ENCODE results near the gene UNC5A. TPM values are rescaled to one million over a fixed set of nuclear protein-coding genes. Genes with fewer than 3 reads are reported as not detected.
"Not testable (repeated sequence)": the region's sequence is repeated elsewhere in the genome, so short reads cannot be mapped to it uniquely, and the experiment has no call there.

UNC5A gene
- total RNA-seq, 2 experiments from 2014 or later = not detected

DNA sequence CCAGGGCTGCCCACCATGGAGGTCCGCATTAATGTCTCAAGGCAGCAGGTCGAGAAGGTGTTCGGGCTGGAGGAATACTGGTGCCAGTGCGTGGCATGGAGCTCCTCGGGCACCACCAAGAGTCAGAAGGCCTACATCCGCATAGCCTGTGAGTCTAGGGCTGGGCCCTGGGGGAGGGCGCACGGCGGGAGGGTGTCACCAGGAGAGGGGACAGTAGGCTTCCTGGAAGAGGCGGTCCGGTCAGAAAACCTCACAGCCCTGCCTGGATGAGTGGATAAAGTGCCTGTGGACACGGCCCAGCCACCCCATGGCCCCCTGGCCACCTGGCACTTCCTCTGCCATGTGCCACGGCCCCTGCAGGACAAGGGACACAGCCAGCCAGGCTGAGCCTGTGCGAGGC, 57.8 kb downstream of the UNC5A start:
- POLR2A ChIA-PET = no interaction called here
- Mint-ChIP-seq H3K4me3 (no peak overlapping the region), H3K27me3 (ENCODE audit: low read depth) (peaks cover 18% of the 10 kb centered on the region), H3K36me3 (ENCODE audit: low read depth) (no peaks in the 10 kb centered on the region), H3K27ac (no peak overlapping the region), H3K4me1 (ENCODE audit: low read depth) (no peaks in the 10 kb centered on the region), H3K9me3 (ENCODE audit: insufficient read depth) (peaks cover 3% of the 10 kb centered on the region)
- ATAC-seq (no peak), DNase-seq (no peak)
- CTCF ChIA-PET = no interaction called here

DNA sequence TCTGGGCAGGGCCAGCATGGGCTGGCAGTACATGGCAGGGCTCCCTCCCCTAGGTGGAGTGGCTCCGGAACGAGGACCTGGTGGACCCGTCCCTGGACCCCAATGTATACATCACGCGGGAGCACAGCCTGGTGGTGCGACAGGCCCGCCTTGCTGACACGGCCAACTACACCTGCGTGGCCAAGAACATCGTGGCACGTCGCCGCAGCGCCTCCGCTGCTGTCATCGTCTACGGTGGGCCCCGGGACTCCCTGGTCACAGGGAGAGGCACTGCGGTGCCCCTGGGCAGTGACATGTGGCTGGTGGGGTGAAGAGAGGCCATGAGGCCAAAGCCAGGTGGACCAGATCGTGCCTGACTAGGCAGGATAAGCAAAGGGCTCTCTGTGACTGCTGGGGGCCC, 58.4 kb downstream of the UNC5A start:
- ATAC-seq (no peak), DNase-seq (no peak)
- Mint-ChIP-seq H3K27me3 (ENCODE audit: low read depth) (peaks cover 14% of the 10 kb centered on the region), H3K27ac (no peak overlapping the region), H3K4me3 (no peak overlapping the region), H3K4me1 (ENCODE audit: low read depth) (no peaks in the 10 kb centered on the region), H3K36me3 (ENCODE audit: low read depth) (no peaks in the 10 kb centered on the region), H3K9me3 (ENCODE audit: insufficient read depth) (peaks cover 3% of the 10 kb centered on the region)
- ChIA-PET POLR2A (interaction anchor here (0.5 kb wide), 1 partner anchor 332 kb away, joined by 3 read pairs; no protein-coding TSS in a partner anchor), CTCF (no interaction called here)

DNA sequence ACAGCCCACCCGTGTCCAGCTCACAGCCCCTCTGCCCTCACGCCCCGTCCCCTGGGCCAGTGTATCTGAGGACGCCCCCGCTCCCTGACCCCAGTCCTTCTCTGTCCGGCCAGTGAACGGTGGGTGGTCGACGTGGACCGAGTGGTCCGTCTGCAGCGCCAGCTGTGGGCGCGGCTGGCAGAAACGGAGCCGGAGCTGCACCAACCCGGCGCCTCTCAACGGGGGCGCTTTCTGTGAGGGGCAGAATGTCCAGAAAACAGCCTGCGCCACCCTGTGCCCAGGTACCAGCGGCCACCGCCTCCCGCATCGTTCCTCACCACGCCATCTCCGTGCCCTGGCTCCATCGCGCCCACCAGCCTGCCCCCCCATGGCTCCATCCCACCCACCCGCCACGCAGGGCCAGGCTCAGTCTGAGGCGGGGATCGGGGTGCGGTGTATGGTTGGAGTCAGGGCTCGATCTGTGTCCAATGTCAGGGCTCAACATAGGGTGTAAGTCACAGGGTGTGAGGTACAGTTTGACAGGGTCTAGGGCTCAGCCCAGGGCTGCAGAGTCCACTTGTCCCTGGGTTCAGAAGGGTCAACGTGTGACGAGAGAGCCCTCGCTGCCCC, 59.2 kb downstream of the UNC5A start:
- no peak for DNase-seq
- H3K36me3 Mint-ChIP-seq (ENCODE audit: low read depth) = no peaks in the 10 kb centered on the region
- H3K4me3 Mint-ChIP-seq = no peak overlapping the region
- H3K27me3 Mint-ChIP-seq (ENCODE audit: low read depth) = peaks cover 10% of the 10 kb centered on the region
- ChIA-PET CTCF (no interaction called here), POLR2A (interaction anchor here (0.5 kb wide), 1 partner anchor 333 kb away, joined by 3 read pairs; no protein-coding TSS in a partner anchor)
- no peak for ATAC-seq
- peaks cover 3% of the 10 kb centered on the region for H3K9me3 Mint-ChIP-seq (ENCODE audit: insufficient read depth)
- no peak overlapping the region for H3K27ac Mint-ChIP-seq
- no peaks in the 10 kb centered on the region for H3K4me1 Mint-ChIP-seq (ENCODE audit: low read depth)

DNA sequence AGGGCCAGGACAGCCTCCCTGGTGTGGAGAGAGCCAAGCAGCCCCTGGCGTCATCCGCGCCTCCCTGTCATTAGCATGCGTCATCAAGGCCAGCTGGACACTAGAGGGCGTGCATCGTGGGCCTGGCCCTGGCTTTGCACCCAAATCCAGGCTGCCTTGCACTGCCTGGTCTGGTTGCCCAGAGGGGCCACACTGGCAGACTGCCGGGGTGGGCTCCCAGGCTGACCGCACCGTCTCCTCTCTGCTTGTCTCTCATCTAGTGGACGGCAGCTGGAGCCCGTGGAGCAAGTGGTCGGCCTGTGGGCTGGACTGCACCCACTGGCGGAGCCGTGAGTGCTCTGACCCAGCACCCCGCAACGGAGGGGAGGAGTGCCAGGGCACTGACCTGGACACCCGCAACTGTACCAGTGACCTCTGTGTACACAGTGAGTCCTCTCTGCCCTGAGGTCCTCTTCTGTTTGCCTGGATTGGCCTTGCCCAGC, 59.8 kb downstream of the UNC5A start:
- DNase-seq (no peak), ATAC-seq (no peak)
- CTCF ChIA-PET = no interaction called here
- Mint-ChIP-seq H3K27me3 (ENCODE audit: low read depth) (peaks cover 14% of the 10 kb centered on the region), H3K36me3 (ENCODE audit: low read depth) (no peaks in the 10 kb centered on the region), H3K27ac (no peak overlapping the region), H3K4me3 (no peak overlapping the region), H3K4me1 (ENCODE audit: low read depth) (no peaks in the 10 kb centered on the region), H3K9me3 (ENCODE audit: insufficient read depth) (peaks cover 3% of the 10 kb centered on the region)
- POLR2A ChIA-PET = no interaction called here

DNA sequence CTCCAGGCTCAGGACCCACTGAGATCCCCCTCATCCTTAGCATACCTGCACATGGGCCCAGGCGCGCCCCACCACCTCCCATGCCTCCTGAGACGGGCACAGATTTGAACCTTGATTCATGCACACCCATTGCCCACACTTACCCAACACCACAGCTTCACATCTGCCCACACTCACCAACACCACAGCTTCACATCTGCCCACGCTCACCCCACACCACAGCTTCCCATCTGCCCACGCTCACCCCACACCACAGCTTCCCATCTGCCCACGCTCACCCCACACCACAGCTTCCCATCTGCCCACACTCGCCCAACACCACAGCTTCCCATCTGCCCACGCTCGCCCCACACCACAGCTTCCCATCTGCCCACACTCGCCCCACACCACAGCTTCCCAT, 60.3 kb downstream of the UNC5A start:
- H3K9me3 Mint-ChIP-seq (ENCODE audit: insufficient read depth); H3K4me3 Mint-ChIP-seq; ATAC-seq; POLR2A ChIA-PET; DNase-seq; H3K27ac Mint-ChIP-seq; H3K4me1 Mint-ChIP-seq (ENCODE audit: low read depth); CTCF ChIA-PET; H3K36me3 Mint-ChIP-seq (ENCODE audit: low read depth): not testable (repeated sequence)
- peaks cover 18% of the 10 kb centered on the region for H3K27me3 Mint-ChIP-seq (ENCODE audit: low read depth)

DNA sequence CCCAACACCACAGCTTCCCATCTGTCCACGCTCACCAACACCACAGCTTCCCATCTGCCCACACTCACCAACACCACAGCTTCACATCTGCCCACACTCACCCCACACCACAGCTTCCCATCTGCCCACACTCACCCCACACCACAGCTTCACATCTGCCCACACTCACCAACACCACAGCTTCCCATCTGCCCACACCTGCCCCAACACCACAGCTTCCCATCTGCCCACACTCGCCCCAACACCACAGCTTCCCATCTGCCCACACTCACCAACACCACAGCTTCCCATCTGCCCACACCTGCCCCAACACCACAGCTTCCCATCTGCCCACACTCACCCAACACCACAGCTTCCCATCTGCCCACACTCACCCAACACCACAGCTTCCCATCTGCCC, 62.2 kb downstream of the UNC5A start:
- ATAC-seq; H3K4me3 Mint-ChIP-seq; H3K9me3 Mint-ChIP-seq (ENCODE audit: insufficient read depth); POLR2A ChIA-PET; DNase-seq; H3K27ac Mint-ChIP-seq; H3K36me3 Mint-ChIP-seq (ENCODE audit: low read depth); CTCF ChIA-PET: not testable (repeated sequence)
- Mint-ChIP-seq H3K27me3 (ENCODE audit: low read depth) (peaks cover 19% of the 10 kb centered on the region), H3K4me1 (ENCODE audit: low read depth) (peaks cover 12% of the 10 kb centered on the region)

DNA sequence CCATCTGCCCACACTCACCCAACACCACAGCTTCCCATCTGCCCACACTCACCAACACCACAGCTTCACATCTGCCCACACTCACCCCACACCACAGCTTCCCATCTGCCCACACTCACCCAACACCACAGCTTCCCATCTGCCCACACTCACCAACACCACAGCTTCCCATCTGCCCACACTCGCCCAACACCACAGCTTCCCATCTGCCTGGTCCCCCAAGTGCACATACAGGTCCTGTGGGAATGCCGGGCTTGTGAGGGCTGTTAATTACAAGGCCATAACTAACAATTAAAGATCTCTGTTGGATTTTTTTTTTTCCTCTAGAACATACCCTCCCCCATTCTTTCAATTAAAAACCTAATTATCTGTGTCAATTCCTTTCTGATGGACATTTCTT, 62.7 kb downstream of the UNC5A start:
- peaks cover 12% of the 10 kb centered on the region for H3K4me1 Mint-ChIP-seq (ENCODE audit: low read depth)
- H3K9me3 Mint-ChIP-seq (ENCODE audit: insufficient read depth) = not testable (repeated sequence)

DNA sequence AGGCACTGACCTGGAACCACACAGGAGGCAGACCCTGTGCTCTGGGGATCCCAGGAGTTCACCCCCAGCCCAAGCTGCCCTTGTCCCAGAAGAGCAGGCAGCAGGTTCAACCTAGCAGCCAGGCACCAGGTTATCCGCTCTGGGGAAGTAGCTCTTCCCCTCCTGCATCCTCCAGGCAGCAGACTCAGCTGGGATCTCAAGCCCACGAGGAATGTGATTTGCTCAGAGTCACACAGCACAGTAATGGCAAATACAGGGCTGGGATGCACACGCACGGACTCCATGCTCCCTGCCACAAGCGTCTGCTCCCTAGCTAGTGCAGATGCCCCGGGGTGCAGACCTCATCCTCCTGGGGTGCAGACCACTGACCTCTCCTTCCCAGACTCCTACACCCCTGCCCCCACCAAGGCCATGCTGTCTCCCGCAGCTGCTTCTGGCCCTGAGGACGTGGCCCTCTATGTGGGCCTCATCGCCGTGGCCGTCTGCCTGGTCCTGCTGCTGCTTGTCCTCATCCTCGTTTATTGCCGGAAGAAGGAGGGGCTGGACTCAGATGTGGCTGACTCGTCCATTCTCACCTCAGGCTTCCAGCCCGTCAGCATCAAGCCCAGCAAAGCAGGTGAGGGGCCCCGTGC, 63.3 kb downstream of the UNC5A start:
- H3K27ac Mint-ChIP-seq = peak overlapping the region; percentile 66
- H3K36me3 Mint-ChIP-seq (ENCODE audit: low read depth) = peaks cover 5% of the 10 kb centered on the region
- H3K27me3 Mint-ChIP-seq (ENCODE audit: low read depth) = peaks cover 18% of the 10 kb centered on the region
- H3K4me1 Mint-ChIP-seq (ENCODE audit: low read depth) = peaks cover 12% of the 10 kb centered on the region
- H3K9me3 Mint-ChIP-seq (ENCODE audit: insufficient read depth) = peaks cover 8% of the 10 kb centered on the region
- ChIA-PET CTCF (interaction anchor here (1.4 kb wide), 1 partner anchor 9 kb away, joined by 3 read pairs; no protein-coding TSS in a partner anchor), POLR2A (no interaction called here)
- no peak for ATAC-seq
- DNase-seq = no peak
- no peak overlapping the region for H3K4me3 Mint-ChIP-seq

More for the DNA sequence above, 62.7 kb downstream of the UNC5A start:
- H3K4me3 Mint-ChIP-seq; ATAC-seq; H3K36me3 Mint-ChIP-seq (ENCODE audit: low read depth); POLR2A ChIA-PET; DNase-seq: not testable (repeated sequence)
- CTCF ChIA-PET = interaction anchor here (1.4 kb wide), 1 partner anchor 10 kb away, joined by 3 read pairs; no protein-coding TSS in a partner anchor
- peak overlapping the region; percentile 66 for H3K27ac Mint-ChIP-seq
- H3K27me3 Mint-ChIP-seq (ENCODE audit: low read depth) = peaks cover 18% of the 10 kb centered on the region

DNA sequence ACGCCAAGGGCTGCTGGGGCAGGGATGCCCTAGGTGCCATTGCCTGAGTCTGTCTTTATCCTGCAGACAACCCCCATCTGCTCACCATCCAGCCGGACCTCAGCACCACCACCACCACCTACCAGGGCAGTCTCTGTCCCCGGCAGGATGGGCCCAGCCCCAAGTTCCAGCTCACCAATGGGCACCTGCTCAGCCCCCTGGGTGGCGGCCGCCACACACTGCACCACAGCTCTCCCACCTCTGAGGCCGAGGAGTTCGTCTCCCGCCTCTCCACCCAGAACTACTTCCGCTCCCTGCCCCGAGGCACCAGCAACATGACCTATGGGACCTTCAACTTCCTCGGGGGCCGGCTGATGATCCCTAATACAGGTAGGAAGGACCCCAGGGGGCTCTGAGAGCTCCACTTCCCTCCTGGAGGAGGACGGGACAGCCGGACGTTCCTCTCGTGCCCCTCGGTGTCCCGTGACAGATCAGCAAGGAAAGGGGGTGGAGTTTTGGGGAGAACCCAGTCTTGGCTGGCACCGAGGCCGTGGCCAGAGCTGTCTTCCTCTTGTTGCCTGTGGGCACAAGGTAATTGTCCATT, 63.9 kb downstream of the UNC5A start:
- Mint-ChIP-seq H3K4me3 (no peak overlapping the region), H3K36me3 (ENCODE audit: low read depth) (peaks cover 5% of the 10 kb centered on the region), H3K27me3 (ENCODE audit: low read depth) (peaks cover 18% of the 10 kb centered on the region), H3K4me1 (ENCODE audit: low read depth) (peaks cover 12% of the 10 kb centered on the region), H3K9me3 (ENCODE audit: insufficient read depth) (peaks cover 8% of the 10 kb centered on the region), H3K27ac (no peak overlapping the region)
- ATAC-seq (no peak), DNase-seq (no peak)
- POLR2A ChIA-PET = no interaction called here
- CTCF ChIA-PET = interaction anchor here (1.4 kb wide), 1 partner anchor 9 kb away, joined by 3 read pairs; no protein-coding TSS in a partner anchor

DNA sequence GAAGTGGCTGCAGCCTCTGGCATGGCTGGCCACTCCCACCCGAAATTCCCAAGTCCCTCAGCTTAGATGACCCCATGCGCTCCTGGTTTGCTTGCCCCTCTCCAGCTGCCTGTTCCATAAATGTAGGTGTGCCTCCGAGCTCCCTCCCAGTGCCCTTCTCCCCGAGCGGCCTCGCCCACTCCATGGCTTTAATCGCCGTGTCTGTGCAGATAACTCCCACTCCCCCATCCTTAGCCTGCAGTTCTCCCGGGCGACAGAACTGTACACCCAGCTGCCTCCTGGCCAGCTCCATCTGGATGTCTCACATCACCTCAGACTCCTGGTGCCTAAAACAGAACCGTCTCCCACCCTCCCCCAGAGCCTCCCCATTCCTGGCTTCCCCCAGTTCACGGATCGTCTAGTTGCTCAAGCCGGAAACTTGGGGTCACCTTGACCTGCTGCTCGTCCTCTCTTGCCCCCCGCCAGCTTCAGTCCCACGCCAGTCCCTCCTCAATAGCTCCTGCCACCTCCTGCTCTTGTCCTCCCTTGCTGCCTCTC, 64.7 kb downstream of the UNC5A start:
- CTCF ChIA-PET = no interaction called here
- DNase-seq (no peak), ATAC-seq (no peak)
- Mint-ChIP-seq H3K4me1 (ENCODE audit: low read depth) (peaks cover 12% of the 10 kb centered on the region), H3K27me3 (ENCODE audit: low read depth) (peaks cover 18% of the 10 kb centered on the region), H3K27ac (no peak overlapping the region), H3K4me3 (no peak overlapping the region), H3K36me3 (ENCODE audit: low read depth) (peaks cover 5% of the 10 kb centered on the region), H3K9me3 (ENCODE audit: insufficient read depth) (peaks cover 8% of the 10 kb centered on the region)
- POLR2A ChIA-PET = no interaction called here

DNA sequence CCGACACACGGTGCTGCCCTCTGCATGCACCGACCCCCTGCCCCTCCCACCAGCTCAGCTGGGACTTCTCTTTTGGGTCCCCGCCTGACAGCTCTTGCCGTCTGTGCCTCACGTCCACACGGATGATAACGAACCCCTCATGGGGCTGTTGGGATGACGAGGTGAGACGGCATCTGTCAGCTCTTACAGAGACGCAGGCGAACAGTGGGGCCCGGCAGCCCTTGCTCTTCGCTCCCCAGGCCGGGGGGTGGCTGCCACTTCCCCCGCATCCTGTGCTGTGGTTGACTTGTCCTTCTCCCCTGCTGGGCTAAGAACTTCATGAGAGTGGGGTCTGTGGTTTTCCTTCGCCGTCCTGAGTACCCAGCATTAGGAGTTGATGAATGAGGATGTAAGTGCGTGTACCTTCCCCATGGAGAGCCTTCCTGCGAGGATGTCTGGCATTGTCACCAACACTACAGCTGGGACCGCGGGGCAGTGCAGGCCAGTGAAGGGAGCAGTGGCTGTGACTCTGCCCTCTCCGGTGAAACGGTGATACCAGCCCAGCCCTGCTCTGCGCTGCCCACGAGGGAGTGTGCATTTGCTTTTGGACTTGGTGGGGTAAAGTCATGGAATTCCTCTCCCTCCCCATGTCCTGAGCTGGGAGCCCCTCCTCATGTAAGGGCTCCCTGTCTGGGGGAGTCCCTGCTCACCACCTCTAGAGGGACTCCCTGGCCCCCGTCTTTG, 65.6 kb downstream of the UNC5A start:
- ChIA-PET CTCF (no interaction called here), POLR2A (interaction anchor here (1.1 kb wide), 1 partner anchor 27 kb away, joined by 3 read pairs; no protein-coding TSS in a partner anchor)
- Mint-ChIP-seq H3K9me3 (ENCODE audit: insufficient read depth) (peaks cover 5% of the 10 kb centered on the region), H3K4me3 (no peak overlapping the region), H3K27ac (no peak overlapping the region), H3K4me1 (ENCODE audit: low read depth) (peaks cover 12% of the 10 kb centered on the region), H3K27me3 (ENCODE audit: low read depth) (peaks cover 18% of the 10 kb centered on the region), H3K36me3 (ENCODE audit: low read depth) (peaks cover 5% of the 10 kb centered on the region)
- peak; percentile 29 for DNase-seq
- ATAC-seq = peak; percentile 48
